GM23338 (cell line): Measurements from ENCODE around the gene APP. TPM values are rescaled to one million over a fixed set of nuclear protein-coding genes. Genes with fewer than 3 reads are reported as not detected.
"Not testable (repeated sequence)": the region's sequence is repeated elsewhere in the genome, so short reads cannot be mapped to it uniquely, and the experiment has no call there.

Source experiments
- ATAC-seq: fragments of 200-7000 bp; cut with Tn5 transposase; 3 replicates; pipeline ENCODE4 v1.9.1; 2020
- DNase-seq: peaks from one replicate; pipeline ENCODE4 v3.0.0-alpha.2; 2015; ENCODE audit warnings: low spot score
- H2AFZ ChIP-seq: fragments of 200-600 bp; sonication (generic); 2 replicates; pipeline ENCODE4 v1.8.0; 2016; ENCODE audit warnings: antibody characterized with exemption, mild to moderate bottlenecking, moderate library complexity
- H3F3A ChIP-seq: fragments of 200-600 bp; sonication (generic); replicated peaks from 2 replicates; pipeline ENCODE4 v1.8.0; 2017; ENCODE audit warnings: antibody characterized with exemption, mixed run types, low read depth
- H3K27ac ChIP-seq: fragments of 200-600 bp; sonication (generic); 2 replicates; pipeline ENCODE4 v1.6.1; 2016; ENCODE audit warnings: low read depth
- H3K27me3 ChIP-seq: fragments of 200-600 bp; sonication (generic); 2 replicates; pipeline ENCODE4 v1.8.0; 2016; ENCODE audit warnings: mild to moderate bottlenecking, mixed run types, moderate library complexity; ENCODE audit not compliant: insufficient read depth
- H3K36me3 ChIP-seq: fragments of 200-600 bp; sonication (generic); 2 replicates; pipeline ENCODE4 v1.8.0; 2016; ENCODE audit warnings: mild to moderate bottlenecking; ENCODE audit not compliant: insufficient read depth
- H3K4me1 ChIP-seq: fragments of 200-600 bp; sonication (generic); 2 replicates; pipeline ENCODE4 v1.8.0; 2016; ENCODE audit warnings: mild to moderate bottlenecking, moderate library complexity; ENCODE audit not compliant: insufficient read depth
- H3K4me2 ChIP-seq: fragments of 200-600 bp; sonication (generic); 2 replicates; pipeline ENCODE4 v1.7.1; 2017; ENCODE audit warnings: mixed run types
- H3K4me3 ChIP-seq: fragments of 200-600 bp; sonication (generic); 2 replicates; pipeline ENCODE4 v1.6.1; 2016; ENCODE audit warnings: mixed run types
- H3K79me2 ChIP-seq: fragments of 200-600 bp; sonication (generic); replicated peaks from 2 replicates; pipeline ENCODE4 v1.8.0; 2017; ENCODE audit warnings: mild to moderate bottlenecking; ENCODE audit not compliant: insufficient read depth
- H3K9me2 ChIP-seq: fragments of 200-600 bp; sonication (generic); 2 replicates; pipeline ENCODE4 v1.8.0; 2017; ENCODE audit not compliant: insufficient read depth
- H4K20me1 ChIP-seq: fragments of 200-600 bp; sonication (generic); replicated peaks from 2 replicates; pipeline ENCODE4 v1.8.0; 2017; ENCODE audit warnings: mild to moderate bottlenecking; ENCODE audit not compliant: insufficient read depth
- H3K27ac Mint-ChIP-seq: 2 replicates; pipeline ENCODE4 v1.8.0; 2020; ENCODE audit warnings: inconsistent platforms, mild to moderate bottlenecking, moderate library complexity, mixed read lengths
- H3K27me3 Mint-ChIP-seq: 3 replicates; pipeline ENCODE4 v1.8.0; 2022; ENCODE audit warnings: low read depth, mild to moderate bottlenecking, moderate library complexity, mixed read lengths, inconsistent platforms; ENCODE audit not compliant: insufficient read depth, poor library complexity
- H3K36me3 Mint-ChIP-seq: 3 replicates; pipeline ENCODE4 v1.8.0; 2021; ENCODE audit warnings: low read depth, mild to moderate bottlenecking, inconsistent platforms, moderate library complexity, mixed read lengths
- H3K4me1 Mint-ChIP-seq: 3 replicates; pipeline ENCODE4 v1.8.0; 2020; ENCODE audit warnings: mild to moderate bottlenecking, inconsistent platforms, mixed read lengths
- H3K4me3 Mint-ChIP-seq: 3 replicates; pipeline ENCODE4 v1.8.0; 2021; ENCODE audit warnings: moderate library complexity, mild to moderate bottlenecking, inconsistent platforms, mixed read lengths
- H3K9me3 Mint-ChIP-seq: 3 replicates; pipeline ENCODE4 v1.8.0; 2020; ENCODE audit warnings: moderate library complexity, mild to moderate bottlenecking, inconsistent platforms, mixed read lengths
- EZH2 ChIP-seq: fragments of 200-600 bp; sonication (generic); IDR thresholded peaks from one replicate; pipeline ENCODE4 v1.8.0; 2017; ENCODE audit warnings: antibody characterized with exemption, mild to moderate bottlenecking, low read depth; ENCODE audit not compliant: unreplicated experiment
- STAT1 ChIP-seq: IDR thresholded peaks from one replicate; pipeline ENCODE4 v1.6.1; 2016; ENCODE audit warnings: antibody characterized with exemption; ENCODE audit not compliant: unreplicated experiment
- ZNF114 ChIP-seq: fragments of 250-450 bp; sonication (Bioruptor Pico); IDR thresholded peaks from 2 replicates; pipeline ENCODE4 v1.5.0; 2020; ENCODE audit warnings: mild to moderate bottlenecking, moderate library complexity
- polyA plus RNA-seq: library from polyadenylated mRNA; unstranded; fragments of >200 nt; fragmentation: Nextera tagmentation; extraction: Ambion mirVana; gene quantifications from 2 replicates; pipeline ENCODE4 v1.2.1, GENCODE V29; 2016
- total RNA-seq: library from RNA; depleted of rRNA; stranded (reverse); fragments of >200 nt; shearing (Covaris generic); gene quantifications from 2 replicates; pipeline ENCODE4 v1.2.3, GENCODE V29; 2014
- TF ChIP-seq, protein P1 (sequence below): fragments of 250-450 bp; sonication (Bioruptor Pico); IDR thresholded peaks from 2 replicates; pipeline ENCODE4 v1.5.0; 2020; ENCODE audit warnings: mild to moderate bottlenecking, moderate library complexity
- TF ChIP-seq, protein P2 (sequence below), 2 experiments: fragments of 200-600 bp in 1 of 2; sonication (generic) in 1 of 2; conservative IDR thresholded peaks; 2 replicates each; pipeline versions ENCODE4 v1.5.1 to v1.6.1; 2016 to 2017; ENCODE audit warnings: antibody characterized with exemption in 2 of 2, low read depth in 2 of 2, mild to moderate bottlenecking in 2 of 2, moderate library complexity in 1 of 2
- TF ChIP-seq, protein P3 (sequence below): IDR thresholded peaks from 2 replicates; pipeline ENCODE4 v1.6.1; 2016; ENCODE audit warnings: antibody characterized with exemption

The APP gene
- total and polyA plus RNA-seq, 2 experiments from 2014 or later: 69.4 to 444 TPM

DNA sequence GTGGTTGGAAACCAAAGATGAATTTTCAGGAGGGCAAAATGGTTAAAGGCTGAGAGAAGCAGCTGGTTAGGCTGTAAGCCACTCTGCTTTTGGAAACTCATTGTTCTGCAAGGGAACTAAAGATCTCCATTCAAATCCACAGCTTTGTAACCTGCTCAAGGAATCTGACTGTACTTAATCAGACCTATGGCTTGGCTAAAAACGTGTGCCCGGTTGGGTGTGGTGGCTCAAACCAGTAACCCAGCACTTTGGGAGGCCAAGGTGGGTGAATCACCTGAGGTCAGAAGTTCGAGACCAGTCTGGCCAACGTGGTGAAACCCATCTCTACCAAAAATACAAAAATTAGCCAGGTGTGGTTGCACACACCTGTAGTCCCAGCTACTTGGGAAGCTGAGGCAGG, 158.1 kb downstream of the APP start:
- not testable (repeated sequence) for H3K9me3 Mint-ChIP-seq, H3K9me2 ChIP-seq, H3K27me3 ChIP-seq, H3K4me2 ChIP-seq, H3K27me3 Mint-ChIP-seq, H3F3A ChIP-seq, H3K4me3 Mint-ChIP-seq, H3K4me3 ChIP-seq, H3K36me3 ChIP-seq, H4K20me1 ChIP-seq, H2AFZ ChIP-seq
- Histone ChIP-seq H3K79me2 (peaks cover 88% of the 10 kb centered on the region), H3K4me1 (peaks cover 20% of the 10 kb centered on the region), H3K27ac (peak overlapping the region; percentile 28; the same call in 1 of the 2 replicates)
- DNase-seq (peak; percentile 28), ATAC-seq (peak; percentile 33; the same call in 2 of the 3 replicates)
- H3K4me1 Mint-ChIP-seq: peaks cover 38% of the 10 kb centered on the region
- peaks cover 12% of the 10 kb centered on the region; the same call in 2 of the 3 replicates for H3K36me3 Mint-ChIP-seq
- peak overlapping the region; percentile 56; the same call in 1 of the 2 replicates for H3K27ac Mint-ChIP-seq

DNA sequence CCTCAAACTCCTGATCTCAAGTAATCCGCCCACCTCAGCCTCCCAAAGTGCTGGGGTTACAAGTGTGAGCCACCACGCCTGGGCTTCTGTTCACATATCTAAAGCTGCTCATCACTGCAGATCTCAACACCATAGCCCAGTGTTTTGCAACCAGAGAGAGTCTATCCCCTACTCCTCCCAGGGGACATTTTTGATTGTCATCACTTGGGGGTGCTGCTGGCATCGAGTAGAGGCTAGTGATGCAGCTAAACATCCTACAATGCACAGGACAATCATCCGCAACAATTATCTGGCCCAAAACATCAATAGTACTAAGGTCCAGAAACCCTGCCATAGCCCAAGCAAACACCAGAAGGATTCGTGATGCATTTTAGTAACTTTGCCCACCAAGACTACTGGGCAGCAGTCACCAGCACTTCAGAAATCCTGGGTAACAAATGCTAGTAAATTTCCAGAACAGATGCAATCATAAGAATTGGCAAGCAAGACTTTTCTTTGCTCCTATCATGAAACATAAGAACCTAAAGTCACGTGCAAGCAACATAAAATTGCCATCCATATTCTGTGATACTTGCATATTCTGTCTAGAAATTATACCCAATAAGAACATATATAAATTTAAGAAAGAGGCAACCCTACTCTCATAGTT, 159.2 kb downstream of the APP start:
- H3K4me2 ChIP-seq: no peak overlapping the region
- no peak overlapping the region for H3K4me3 Mint-ChIP-seq
- peaks cover 20% of the 10 kb centered on the region for H3K4me1 ChIP-seq
- no peak for DNase-seq
- ATAC-seq: peak; percentile 43
- H4K20me1 ChIP-seq: peaks cover 4% of the 10 kb centered on the region; the same call in 1 of the 2 replicates
- TF ChIP-seq EZH2 (no peak), STAT1 (no peak), ZNF114 (CRISPR knock-in tag) (no peak)
- TF ChIP-seq, protein P1, sequence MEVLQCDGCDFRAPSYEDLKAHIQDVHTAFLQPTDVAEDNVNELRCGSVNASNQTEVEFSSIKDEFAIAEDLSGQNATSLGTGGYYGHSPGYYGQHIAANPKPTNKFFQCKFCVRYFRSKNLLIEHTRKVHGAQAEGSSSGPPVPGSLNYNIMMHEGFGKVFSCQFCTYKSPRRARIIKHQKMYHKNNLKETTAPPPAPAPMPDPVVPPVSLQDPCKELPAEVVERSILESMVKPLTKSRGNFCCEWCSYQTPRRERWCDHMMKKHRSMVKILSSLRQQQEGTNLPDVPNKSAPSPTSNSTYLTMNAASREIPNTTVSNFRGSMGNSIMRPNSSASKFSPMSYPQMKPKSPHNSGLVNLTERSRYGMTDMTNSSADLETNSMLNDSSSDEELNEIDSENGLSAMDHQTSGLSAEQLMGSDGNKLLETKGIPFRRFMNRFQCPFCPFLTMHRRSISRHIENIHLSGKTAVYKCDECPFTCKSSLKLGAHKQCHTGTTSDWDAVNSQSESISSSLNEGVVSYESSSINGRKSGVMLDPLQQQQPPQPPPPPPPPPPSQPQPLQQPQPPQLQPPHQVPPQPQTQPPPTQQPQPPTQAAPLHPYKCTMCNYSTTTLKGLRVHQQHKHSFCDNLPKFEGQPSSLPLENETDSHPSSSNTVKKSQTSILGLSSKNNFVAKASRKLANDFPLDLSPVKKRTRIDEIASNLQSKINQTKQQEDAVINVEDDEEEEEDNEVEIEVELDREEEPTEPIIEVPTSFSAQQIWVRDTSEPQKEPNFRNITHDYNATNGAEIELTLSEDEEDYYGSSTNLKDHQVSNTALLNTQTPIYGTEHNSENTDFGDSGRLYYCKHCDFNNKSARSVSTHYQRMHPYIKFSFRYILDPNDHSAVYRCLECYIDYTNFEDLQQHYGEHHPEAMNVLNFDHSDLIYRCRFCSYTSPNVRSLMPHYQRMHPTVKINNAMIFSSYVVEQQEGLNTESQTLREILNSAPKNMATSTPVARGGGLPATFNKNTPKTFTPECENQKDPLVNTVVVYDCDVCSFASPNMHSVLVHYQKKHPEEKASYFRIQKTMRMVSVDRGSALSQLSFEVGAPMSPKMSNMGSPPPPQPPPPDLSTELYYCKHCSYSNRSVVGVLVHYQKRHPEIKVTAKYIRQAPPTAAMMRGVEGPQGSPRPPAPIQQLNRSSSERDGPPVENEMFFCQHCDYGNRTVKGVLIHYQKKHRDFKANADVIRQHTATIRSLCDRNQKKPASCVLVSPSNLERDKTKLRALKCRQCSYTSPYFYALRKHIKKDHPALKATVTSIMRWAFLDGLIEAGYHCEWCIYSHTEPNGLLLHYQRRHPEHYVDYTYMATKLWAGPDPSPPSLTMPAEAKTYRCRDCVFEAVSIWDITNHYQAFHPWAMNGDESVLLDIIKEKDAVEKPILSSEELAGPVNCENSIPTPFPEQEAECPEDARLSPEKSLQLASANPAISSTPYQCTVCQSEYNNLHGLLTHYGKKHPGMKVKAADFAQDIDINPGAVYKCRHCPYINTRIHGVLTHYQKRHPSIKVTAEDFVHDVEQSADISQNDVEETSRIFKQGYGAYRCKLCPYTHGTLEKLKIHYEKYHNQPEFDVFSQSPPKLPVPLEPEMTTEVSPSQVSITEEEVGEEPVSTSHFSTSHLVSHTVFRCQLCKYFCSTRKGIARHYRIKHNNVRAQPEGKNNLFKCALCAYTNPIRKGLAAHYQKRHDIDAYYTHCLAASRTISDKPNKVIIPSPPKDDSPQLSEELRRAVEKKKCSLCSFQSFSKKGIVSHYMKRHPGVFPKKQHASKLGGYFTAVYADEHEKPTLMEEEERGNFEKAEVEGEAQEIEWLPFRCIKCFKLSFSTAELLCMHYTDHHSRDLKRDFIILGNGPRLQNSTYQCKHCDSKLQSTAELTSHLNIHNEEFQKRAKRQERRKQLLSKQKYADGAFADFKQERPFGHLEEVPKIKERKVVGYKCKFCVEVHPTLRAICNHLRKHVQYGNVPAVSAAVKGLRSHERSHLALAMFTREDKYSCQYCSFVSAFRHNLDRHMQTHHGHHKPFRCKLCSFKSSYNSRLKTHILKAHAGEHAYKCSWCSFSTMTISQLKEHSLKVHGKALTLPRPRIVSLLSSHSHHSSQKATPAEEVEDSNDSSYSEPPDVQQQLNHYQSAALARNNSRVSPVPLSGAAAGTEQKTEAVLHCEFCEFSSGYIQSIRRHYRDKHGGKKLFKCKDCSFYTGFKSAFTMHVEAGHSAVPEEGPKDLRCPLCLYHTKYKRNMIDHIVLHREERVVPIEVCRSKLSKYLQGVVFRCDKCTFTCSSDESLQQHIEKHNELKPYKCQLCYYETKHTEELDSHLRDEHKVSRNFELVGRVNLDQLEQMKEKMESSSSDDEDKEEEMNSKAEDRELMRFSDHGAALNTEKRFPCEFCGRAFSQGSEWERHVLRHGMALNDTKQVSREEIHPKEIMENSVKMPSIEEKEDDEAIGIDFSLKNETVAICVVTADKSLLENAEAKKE: no peak
- TF ChIP-seq, protein P2, sequence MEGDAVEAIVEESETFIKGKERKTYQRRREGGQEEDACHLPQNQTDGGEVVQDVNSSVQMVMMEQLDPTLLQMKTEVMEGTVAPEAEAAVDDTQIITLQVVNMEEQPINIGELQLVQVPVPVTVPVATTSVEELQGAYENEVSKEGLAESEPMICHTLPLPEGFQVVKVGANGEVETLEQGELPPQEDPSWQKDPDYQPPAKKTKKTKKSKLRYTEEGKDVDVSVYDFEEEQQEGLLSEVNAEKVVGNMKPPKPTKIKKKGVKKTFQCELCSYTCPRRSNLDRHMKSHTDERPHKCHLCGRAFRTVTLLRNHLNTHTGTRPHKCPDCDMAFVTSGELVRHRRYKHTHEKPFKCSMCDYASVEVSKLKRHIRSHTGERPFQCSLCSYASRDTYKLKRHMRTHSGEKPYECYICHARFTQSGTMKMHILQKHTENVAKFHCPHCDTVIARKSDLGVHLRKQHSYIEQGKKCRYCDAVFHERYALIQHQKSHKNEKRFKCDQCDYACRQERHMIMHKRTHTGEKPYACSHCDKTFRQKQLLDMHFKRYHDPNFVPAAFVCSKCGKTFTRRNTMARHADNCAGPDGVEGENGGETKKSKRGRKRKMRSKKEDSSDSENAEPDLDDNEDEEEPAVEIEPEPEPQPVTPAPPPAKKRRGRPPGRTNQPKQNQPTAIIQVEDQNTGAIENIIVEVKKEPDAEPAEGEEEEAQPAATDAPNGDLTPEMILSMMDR (conservative IDR thresholded peaks at IDR 0.05; ENCODE audit: low read depth in 2 of 2): peak in 1 of 2 experiments; percentile 51; a peak in 2 of 4 replicates
- TF ChIP-seq, protein P3, sequence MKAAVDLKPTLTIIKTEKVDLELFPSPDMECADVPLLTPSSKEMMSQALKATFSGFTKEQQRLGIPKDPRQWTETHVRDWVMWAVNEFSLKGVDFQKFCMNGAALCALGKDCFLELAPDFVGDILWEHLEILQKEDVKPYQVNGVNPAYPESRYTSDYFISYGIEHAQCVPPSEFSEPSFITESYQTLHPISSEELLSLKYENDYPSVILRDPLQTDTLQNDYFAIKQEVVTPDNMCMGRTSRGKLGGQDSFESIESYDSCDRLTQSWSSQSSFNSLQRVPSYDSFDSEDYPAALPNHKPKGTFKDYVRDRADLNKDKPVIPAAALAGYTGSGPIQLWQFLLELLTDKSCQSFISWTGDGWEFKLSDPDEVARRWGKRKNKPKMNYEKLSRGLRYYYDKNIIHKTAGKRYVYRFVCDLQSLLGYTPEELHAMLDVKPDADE: no peak
- no peaks in the 10 kb centered on the region for H3K36me3 ChIP-seq
- H3K36me3 Mint-ChIP-seq: peaks cover 12% of the 10 kb centered on the region; the same call in 2 of the 3 replicates
- no peaks in the 10 kb centered on the region for H3K9me3 Mint-ChIP-seq
- no peaks in the 10 kb centered on the region for H3F3A ChIP-seq
- no peak overlapping the region for H3K27ac Mint-ChIP-seq
- H3K79me2 ChIP-seq: peaks cover 90% of the 10 kb centered on the region
- H3K4me3 ChIP-seq: no peak overlapping the region
- H3K27me3 ChIP-seq: no peaks in the 10 kb centered on the region
- peaks cover 4% of the 10 kb centered on the region for H3K27me3 Mint-ChIP-seq
- H2AFZ ChIP-seq: no peak overlapping the region
- H3K4me1 Mint-ChIP-seq: peaks cover 36% of the 10 kb centered on the region
- H3K9me2 ChIP-seq: no peaks in the 10 kb centered on the region
- peak overlapping the region; percentile 28; the same call in 1 of the 2 replicates for H3K27ac ChIP-seq
